ENCODE data around the gene RPSA.

Gene RPSA

DNA sequence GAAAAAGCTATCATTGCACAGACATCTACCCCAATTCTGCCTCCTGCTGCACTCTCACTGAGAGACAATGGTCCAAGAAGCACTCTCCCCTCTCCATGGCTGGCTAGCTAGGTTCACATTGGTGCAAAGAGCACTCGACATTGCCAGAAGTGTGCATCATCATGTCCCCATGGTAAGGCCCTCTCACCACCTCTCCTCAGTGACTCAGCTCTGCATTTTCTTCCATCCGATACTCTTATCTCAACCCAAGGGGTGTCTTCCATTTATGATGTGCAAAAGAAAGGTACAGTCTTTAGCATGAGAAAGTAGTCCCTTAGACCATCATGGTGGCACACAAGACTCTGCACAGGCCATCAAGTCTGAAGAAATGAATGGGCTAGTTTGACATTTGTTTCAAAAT lies 14.0 kb downstream of the RPSA start:
- peak; percentile 17 to 44 for DNase-seq
- no peak for TF ChIP-seq GATA1 (IDR thresholded peaks at IDR 0.05; ENCODE audit: low read depth, low read length)
- TF ChIP-seq POLR2A (IDR thresholded peaks at IDR 0.05; ENCODE audit: low read length): no peak

DNA sequence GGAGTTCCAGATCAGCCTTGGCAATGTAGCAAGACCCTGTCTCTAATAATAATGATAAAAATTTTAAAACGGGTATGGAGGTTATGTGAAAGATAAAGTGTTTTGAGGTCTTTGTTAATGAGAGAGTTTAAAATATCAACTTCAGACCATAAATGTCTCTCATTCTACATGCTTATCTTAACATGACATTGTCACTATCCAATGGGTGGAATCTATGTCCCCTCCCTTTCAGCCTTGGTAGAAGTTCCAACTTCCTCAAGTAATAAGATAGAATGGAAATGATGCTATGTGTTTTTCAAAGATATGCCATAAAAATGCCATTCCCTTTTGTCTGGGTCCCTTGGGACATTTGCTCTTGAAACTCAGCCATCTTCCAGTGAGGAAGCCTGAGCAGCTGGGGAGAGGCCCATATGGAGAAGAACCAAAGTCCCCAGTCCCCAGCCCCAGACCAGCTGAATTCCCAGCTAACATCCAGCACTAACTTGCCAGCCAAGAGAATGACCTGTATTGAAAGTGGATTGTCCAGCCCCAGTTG lies 17.0 kb downstream of the RPSA start:
- TF ChIP-seq POLR2A (IDR thresholded peaks at IDR 0.05; ENCODE audit: low read length) (no peak), GATA1 (IDR thresholded peaks at IDR 0.05; ENCODE audit: low read depth, low read length) (no peak)
- peak in 1 of 2 experiments; percentile 20 for DNase-seq

DNA sequence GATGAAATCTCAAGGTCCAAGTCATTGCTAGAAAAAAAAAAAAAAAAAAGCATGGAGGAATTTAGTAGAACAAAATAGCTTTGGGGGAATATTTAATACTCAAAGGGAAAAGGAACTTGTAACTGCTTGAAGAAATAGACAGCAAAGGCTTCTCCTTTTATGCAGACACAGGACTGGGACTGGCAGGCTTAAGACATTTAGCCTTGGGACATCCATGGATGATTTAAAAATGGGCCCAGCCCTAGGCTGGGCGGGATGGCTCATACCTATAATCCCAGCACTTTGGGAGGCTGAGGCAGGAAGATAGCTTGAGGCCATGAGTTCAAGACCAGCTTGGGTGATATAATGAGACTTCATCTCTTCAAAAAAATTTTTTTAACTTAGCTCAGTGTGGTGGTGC lies 19.8 kb downstream of the RPSA start:
- TF ChIP-seq POLR2A (IDR thresholded peaks at IDR 0.05; ENCODE audit: low read length) (no peak), GATA1 (IDR thresholded peaks at IDR 0.05; ENCODE audit: low read depth, low read length) (no peak)
- DNase-seq: no peak

DNA sequence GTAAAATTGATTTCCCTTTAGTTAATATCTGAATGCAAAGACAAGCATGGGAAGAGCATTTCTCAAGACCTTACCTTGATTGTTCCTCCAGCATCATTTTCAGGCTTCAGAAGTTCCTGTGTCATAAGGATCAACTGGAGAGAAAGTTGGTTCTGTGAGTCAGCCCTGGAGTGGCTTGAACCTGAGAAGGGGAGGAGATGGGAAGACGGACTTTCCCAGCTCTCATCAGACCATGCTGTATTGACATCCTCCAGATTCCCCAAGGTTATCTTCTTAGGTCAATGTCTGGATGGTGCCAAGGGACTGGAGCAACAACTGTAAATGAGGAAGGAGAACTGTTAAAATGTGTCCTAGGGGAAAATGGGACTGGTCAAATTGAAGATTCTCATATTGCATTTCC lies 21.0 kb downstream of the RPSA start:
- no peak for DNase-seq
- TF ChIP-seq POLR2A (IDR thresholded peaks at IDR 0.05; ENCODE audit: low read length): no peak
- no peak for TF ChIP-seq GATA1 (IDR thresholded peaks at IDR 0.05; ENCODE audit: low read depth, low read length)

DNA sequence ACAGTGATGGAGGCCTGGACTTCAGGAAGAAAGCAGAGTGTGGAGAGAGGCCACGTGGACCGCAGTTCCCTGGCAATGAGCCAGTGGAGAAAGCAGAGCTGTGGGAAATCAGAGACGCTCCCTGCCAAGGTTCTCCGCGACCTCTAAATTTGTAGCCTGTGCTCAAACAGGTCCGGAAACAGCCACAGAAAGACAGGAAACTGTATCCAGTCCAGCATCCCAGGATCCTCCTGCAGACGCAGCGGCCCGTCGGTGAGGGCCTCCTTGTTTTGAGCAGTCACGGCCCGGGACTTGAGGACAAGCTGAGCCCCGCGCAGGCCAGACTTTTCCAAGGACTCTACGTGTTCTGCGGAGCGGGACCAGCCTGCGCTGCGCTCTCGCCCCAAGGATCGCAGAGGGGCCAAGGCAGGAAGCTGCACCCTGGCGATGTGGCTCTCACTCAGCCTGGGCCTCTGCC lies 22.3 kb downstream of the RPSA start:
- DNase-seq: no peak

DNA sequence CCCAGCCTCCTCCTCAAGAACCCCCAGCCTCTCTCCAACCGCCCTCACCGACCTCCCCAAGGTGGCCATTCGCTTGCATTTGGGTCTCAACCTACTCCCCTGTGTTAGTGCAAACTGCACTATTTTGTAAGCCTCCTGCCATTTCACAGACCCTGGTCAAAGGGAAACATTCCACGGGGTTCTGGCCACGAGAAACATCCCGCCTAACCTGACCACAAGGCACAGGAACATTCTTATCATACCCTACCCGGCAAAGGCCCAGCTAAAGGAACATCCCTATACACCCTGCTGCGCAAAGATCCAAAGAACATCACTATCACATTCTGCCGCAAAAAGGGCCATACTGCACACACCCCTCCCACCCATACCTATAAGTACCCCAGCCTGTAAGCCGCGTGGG lies 22.9 kb downstream of the RPSA start:
- DNase-seq: no peak
- TF ChIP-seq GATA1 (IDR thresholded peaks at IDR 0.05; ENCODE audit: low read depth, low read length): no peak
- no peak for TF ChIP-seq POLR2A (IDR thresholded peaks at IDR 0.05; ENCODE audit: low read length)

More for the DNA sequence above, 22.3 kb downstream of the RPSA start:
- TF ChIP-seq GATA1 (IDR thresholded peaks at IDR 0.05; ENCODE audit: low read depth, low read length) (no peak), POLR2A (IDR thresholded peaks at IDR 0.05; ENCODE audit: low read length) (no peak)

DNA sequence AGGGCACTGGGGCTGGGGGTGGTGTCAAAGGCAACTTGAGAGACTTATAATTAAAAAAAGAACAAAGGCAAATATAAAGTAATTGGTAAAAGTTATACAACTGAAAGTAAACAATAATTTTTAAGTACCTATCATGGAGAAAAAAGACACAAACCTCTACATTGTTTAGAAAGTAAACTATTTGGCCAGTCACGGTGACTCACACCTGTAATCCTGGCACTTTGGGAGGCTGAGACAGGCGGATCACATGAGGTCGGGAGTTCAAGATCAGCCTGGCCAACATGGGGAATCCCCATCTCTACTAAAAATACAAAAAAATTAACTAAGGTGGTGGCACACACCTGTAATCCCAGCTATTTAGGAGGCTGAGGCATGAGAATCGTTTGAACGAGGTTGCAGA lies 25.8 kb downstream of the RPSA start:
- TF ChIP-seq GATA1 (IDR thresholded peaks at IDR 0.05; ENCODE audit: low read depth, low read length) (no peak), POLR2A (IDR thresholded peaks at IDR 0.05; ENCODE audit: low read length) (no peak)
- no peak for DNase-seq

DNA sequence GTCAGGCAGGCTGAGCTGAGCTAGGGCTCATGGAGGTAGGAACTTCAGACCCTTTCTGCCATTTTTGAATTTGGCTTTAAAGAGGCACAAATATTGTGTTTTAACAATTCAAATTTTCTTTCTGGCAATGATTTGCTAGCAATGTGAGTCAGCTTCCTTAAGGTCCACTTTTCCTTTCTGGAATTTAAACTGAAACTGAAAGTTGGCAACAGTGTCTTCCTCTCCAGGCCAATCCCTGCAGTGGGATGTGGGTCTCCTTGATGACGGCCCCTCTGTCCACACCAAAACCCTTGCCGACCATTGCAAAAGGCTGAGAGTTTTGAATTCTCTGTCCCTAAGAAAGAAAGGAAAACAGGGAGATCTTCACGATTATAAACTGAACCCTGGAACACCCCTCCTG lies 27.1 kb downstream of the RPSA start:
- TF ChIP-seq POLR2A (IDR thresholded peaks at IDR 0.05; ENCODE audit: low read length): no peak
- no peak for TF ChIP-seq GATA1 (IDR thresholded peaks at IDR 0.05; ENCODE audit: low read depth, low read length)
- no peak for DNase-seq

DNA sequence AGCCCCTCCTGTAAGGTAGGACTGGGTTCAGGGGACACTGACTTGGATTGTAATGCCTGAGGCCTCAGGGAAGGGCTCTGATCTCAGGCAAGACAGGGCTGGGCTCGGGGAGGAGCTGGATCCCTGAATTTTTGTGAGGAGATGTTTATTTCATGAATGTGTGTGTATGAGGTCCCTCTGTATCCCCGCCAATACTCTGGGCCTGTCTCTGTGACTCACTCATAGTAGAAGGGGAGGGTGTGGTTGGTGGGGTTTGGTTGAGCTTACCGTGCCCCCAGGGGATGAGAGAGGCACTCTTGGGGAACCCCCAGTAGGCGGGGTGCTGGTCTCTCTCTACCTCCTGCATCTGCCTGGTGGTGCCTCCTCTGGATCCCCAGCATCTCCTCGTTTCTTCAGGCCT lies 28.1 kb downstream of the RPSA start:
- no peak for TF ChIP-seq POLR2A (IDR thresholded peaks at IDR 0.05; ENCODE audit: low read length)
- TF ChIP-seq GATA1 (IDR thresholded peaks at IDR 0.05; ENCODE audit: low read depth, low read length): no peak
- DNase-seq: no peak

DNA sequence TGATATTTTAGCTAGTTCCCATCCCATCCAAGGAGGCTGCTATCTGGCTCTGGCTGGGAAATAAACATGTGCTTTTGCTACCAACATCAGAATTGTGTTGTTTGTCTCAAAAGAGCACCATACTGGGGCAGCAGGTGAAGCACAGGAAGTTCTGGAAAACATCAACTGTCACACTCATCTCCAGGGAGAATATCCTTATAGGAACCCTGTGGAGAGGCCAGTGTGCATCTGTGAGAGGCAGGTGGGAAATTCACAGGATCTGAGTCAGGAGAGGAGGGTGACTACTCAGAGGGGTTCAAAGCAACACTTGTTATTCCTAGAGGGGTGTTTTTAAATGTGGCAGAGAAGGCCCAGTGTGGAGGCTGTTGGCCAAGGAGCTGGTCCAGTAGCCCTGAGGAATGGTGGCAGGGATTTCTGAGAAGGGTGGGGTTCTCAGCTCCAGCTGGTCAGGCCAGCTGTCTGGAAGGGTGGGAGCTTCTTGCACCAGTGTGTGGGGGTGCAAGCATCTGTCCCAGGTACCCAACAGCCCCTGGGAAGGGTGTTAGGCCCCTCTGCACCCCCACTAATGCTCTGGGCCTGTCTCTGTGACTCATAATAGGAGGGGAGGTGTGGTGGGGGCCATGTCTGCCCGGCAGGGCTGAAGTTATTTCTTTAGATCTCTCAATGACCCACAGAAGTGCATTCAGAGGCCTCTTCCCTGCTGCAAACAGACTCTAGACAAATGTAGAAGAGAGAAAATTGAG lies 28.7 kb downstream of the RPSA start:
- TF ChIP-seq POLR2A (IDR thresholded peaks at IDR 0.05; ENCODE audit: low read length): no peak
- TF ChIP-seq GATA1 (IDR thresholded peaks at IDR 0.05; ENCODE audit: low read depth, low read length): no peak

DNA sequence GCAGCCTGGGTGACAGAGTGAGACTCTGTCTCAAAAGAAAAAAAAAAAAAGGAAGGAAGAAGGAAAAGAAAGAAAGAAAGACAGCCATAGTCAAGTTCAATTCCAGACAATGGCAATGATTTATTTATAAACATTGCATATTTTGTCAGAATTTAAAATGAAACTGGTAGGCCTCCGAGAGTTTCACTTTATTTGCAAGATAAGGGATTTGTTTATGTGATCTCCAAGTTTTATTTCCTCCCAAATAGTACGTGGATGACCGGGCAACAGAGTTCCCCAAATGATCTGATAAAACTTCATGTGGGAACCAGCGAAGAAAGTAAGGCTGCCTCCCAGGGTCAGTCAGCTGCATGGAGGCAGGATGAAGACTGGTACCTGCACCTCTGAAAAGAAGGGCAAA lies 32.4 kb downstream of the RPSA start:
- DNase-seq: no peak
- TF ChIP-seq GATA1 (IDR thresholded peaks at IDR 0.05; ENCODE audit: low read depth, low read length) (no peak), POLR2A (IDR thresholded peaks at IDR 0.05; ENCODE audit: low read length) (no peak)

More for the DNA sequence above, 28.7 kb downstream of the RPSA start:
- DNase-seq: no peak

DNA sequence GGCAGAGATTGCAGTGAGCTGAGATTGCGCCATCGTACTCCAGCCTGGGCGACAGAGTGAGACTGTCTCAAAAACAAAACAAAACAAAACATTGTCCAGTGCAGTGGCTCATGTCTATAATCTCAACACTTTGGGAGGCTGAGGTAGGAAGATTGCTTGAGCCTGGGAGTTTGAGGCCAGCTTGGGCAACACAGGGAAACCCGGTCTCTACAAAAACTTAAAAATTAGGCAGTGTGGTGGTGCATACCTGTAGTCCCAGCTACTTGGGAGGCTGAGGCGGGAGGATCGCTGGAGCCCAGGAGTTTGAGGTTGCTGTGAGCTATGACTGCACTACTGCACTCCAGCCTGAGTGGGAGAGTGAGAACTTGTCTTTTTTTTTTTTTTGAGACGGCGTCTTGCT lies 33.8 kb downstream of the RPSA start:
- TF ChIP-seq GATA1 (IDR thresholded peaks at IDR 0.05; ENCODE audit: low read depth, low read length): no peak
- TF ChIP-seq POLR2A (IDR thresholded peaks at IDR 0.05; ENCODE audit: low read length): no peak
- no peak for DNase-seq

DNA sequence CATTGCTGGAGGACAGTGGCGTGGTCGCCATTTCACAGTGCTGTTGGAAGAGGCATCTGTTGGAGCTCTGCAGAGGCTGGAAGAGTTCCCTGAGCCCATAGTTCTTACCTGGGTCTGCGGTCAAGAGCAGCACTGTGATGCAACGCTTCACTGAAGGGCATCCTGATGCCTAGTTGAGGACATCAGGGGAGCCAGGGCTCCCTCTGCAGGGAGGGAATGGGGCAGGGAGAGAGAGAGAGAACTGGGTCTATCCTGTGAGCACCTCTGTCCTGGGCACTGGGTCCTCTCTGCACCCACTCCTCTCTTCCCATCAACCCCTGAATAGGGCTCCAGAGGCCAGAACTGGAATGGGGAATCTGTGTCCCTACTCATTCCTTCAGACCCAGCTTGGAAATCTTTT lies 37.0 kb downstream of the RPSA start:
- DNase-seq: no peak
- TF ChIP-seq POLR2A (IDR thresholded peaks at IDR 0.05; ENCODE audit: low read length) (no peak), GATA1 (IDR thresholded peaks at IDR 0.05; ENCODE audit: low read depth, low read length) (no peak)

DNA sequence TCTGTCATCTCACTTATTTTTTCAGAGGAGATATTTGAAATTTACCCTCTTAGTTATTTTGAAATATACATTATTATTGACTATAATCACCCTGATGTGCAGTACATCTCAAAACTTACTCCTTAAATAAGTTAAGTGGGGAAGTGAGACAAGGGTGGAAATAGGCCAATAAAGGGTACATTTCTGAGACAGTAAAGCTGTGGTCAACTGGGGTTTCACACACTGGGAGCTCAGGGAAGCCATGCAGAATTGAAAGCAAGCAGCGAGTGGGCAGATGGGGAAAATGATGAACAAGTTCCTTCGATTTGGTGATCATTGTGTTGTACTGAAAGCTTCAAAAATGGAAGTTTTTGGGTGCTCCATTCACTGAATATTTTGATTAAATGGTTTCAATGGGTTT lies 39.4 kb downstream of the RPSA start:
- TF ChIP-seq GATA1 (IDR thresholded peaks at IDR 0.05; ENCODE audit: low read depth, low read length): no peak
- TF ChIP-seq POLR2A (IDR thresholded peaks at IDR 0.05; ENCODE audit: low read length): no peak

DNA sequence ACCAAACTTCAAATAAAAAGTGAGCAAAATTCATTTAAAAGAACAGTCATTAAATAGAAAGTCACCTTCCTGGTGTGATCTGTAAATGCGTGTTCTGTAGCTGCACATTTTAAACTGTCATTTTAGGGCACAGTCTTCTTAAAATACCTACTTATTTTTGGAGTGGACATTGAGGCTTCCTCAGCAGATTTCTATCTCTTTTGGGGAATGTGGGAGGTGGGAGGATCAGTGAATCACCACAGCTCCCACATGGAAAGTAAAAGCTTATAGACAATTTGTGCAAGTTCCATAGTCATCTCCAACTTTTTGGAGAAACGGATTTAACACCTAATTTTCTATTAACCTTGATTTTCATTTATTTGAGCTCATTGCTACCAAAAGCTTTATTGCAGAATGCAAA lies 39.9 kb downstream of the RPSA start:
- TF ChIP-seq GATA1 (IDR thresholded peaks at IDR 0.05; ENCODE audit: low read depth, low read length) (no peak), POLR2A (IDR thresholded peaks at IDR 0.05; ENCODE audit: low read length) (no peak)
- no peak for DNase-seq

More for the DNA sequence above, 39.4 kb downstream of the RPSA start:
- DNase-seq: no peak

Measured in erythroblast (primary cell).